GM18870 (cell line): ENCODE results near the gene GSTP1.
"Not testable (repeated sequence)": the region's sequence is repeated elsewhere in the genome, so short reads cannot be mapped to it uniquely, and the experiment has no call there.

Experiments
- ATAC-seq: cut with Tn5 transposase; IDR thresholded peaks from one replicate; pipeline ENCODE4 v1.9.1; 2021; ENCODE audit warnings: moderate library complexity; ENCODE audit not compliant: unreplicated experiment

Gene GSTP1

DNA sequence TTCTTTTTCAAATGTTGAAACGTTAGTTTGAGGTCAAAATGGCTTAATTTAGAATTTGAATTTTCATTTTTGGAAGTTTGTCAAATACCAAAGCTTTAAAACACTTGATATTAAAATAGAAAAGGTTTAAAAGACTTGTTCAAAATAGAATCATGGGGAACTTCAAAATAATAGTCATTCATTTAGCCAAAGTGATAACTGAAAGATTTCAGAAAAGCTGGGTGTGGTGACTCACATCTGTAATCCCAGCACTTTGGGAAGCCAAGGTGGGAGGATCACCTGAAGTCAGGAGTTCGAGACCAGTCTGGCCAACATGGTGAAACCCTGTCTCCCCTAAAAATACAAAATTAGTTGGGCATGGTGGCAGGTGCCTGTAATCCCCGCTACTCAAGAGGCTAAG is 10.9 kb downstream of the GSTP1 start:
- ATAC-seq, result no peak

GRCh38 chr11:67596753-67597300 is 13.2 kb downstream of the GSTP1 start:
- ATAC-seq, result no peak

DNA sequence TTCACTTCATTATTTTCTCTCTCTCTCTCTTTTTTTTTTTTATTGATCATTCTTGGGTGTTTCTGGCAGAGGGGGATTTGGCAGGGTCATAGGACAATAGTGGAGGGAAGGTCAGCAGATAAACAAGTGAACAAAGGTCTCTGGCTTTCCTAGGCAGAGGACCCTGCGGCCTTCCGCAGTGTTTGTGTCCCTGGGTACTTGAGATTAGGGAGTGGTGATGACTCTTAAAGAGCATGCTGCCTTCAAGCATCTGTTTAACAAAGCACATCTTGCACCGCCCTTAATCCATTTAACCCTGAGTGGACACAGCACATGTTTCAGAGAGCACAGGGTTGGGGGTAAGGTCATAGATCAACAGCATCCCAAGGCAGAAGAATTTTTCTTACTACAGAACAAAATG is 13.8 kb downstream of the GSTP1 start:
- ATAC-seq, result not testable (repeated sequence)

GRCh38 chr11:67597963-67598362 is 14.4 kb downstream of the GSTP1 start:
- ATAC-seq, result not testable (repeated sequence)

DNA sequence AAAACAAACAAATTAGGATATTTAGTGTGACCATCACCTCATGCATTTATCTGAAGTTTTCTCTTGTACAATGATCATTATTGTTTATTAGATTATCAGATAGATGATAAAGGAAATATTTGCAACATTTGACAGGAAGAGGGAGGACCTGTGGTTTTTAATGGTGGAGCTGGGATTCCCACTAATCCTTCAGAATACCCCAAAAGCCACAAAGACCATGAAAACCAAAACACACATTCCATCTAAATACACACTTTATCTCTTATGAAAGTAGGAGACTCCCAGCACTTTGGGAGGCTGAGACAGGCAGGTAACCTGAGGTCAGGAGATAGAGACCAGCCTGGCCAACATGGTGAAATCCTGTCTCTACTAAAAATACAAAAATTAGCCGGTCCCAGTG is 15.5 kb downstream of the GSTP1 start:
- no peak for ATAC-seq

DNA sequence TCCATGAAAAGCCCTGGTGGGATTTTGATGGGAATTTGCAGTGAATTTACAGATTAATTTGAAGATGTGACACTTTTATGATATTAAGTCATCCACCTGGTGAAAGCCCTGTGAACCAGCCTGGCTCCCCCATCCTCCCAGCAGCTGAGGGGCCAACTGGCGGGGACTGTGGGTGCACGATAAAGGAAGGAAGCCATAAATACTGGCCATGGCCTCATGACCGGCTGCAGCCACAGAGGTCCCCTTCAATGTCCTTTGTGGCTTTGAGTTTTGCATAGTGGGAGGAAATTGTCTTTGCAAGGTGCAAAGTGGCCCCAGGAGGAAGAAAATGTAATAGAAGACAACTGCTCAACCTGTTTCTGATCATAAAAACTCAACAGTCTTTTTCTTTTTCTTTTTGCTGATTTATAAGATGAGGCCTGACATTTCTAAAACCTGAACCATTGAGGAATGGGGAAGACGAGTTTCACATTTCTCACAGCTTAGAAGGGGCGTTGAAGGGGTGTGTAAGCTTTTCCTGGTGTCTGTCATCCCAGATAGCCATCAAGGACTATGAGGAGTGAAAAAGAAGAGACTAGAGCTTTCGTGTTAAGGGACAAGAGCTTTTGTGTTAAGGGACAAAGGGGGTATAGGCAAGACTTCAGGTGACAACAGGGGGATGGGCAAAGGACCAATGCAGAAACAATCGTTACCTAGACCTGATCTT is 16.9 kb downstream of the GSTP1 start:
- ATAC-seq, result no peak

GRCh38 chr11:67601098-67601497 is 17.5 kb downstream of the GSTP1 start:
- ATAC-seq, result no peak

GRCh38 chr11:67604119-67604518 is 20.5 kb downstream of the GSTP1 start:
- not testable (repeated sequence) for ATAC-seq

DNA sequence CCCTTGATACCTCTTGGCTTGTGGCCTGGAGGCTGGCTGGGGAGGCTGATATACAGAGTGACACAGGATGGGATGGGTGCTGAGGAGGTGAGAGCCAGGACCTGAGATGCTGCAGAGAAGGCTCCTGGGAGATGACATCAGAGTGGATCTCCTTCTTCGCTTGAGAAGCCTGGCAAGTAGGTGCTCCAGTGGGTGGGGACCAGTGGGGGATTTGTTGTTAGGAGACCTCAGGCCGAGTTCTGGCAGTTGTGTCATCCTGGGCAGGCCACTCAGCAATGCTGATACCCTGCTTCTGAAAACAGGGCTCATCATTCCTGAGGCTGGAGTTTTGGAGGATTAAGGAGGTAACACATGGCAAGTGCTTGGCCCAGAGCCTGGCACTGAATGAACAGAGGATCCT is 21.2 kb downstream of the GSTP1 start:
- ATAC-seq, result no peak

DNA sequence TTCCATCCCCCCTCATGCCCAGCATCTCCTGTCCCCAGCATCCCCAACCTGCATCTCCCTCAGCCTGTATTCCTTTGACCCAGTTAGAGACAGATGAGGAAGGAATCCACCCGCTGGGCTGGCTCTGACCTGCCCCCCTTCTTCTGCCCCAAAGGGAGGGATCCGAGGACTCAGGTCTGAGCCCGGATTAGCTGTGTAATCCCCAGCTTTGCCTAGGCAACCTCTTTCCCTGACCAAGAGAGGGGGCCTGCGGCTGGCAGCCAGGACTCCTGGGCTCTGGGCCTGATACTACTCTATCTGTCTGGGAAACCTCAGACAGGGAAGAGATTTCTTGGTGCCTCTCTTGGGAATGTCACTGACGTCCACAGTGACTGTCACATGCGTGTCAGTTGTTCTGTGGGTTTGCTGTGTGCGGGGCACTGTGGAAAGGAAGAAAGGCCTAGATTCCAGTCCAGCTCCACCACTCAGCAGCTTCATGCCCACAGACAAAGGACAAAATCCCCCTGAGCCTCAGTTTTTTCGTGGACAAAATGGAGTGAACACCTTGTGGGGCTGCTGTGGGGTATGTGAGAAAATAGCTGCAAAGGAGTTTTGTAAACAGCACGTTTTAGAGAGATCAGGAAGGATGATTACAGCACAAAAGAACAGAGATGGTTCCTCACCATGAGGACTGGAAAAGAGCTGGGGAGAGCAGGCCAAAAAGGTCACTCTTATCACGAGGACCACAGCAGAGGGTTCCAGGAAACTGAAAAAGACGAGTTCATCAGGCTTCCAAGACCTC is 21.8 kb downstream of the GSTP1 start:
- ATAC-seq, result no peak

- ATAC-seq, result no peak
Measured at GRCh38 chr11:67606093-67606491, 22.5 kb downstream of the GSTP1 start.

GRCh38 chr11:67606492-67607295 is 23.1 kb downstream of the GSTP1 start, which contains the start of gene NDUFV1:
Gene NDUFV1 (plus strand): TSS chr11:67606936. CDS start chr11:67607005, 69 bp downstream.
- ATAC-seq, result peak; percentile 70

DNA sequence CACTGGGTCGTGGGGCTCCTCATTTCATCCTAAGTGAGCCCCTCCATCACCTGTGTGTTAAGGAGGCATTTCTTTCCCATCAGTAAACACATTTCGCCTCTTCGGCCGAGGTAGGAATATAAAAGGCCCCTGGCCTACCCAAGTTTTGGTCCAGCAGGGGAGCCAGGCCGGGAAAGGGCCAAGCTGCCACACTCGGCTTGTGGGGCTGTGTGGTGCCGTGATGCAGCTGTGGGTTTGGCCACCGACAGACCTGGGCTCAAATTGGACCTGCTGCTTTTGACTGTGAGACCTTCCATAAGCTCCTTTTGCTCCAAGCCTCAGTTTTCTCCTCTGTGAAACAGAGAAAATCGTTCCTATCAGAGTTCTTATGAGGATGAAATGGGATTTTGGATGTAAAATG is 23.9 kb downstream of the GSTP1 start:
- no peak for ATAC-seq

GRCh38 chr11:67608486-67608885 is 24.9 kb downstream of the GSTP1 start:
- no peak for ATAC-seq

DNA sequence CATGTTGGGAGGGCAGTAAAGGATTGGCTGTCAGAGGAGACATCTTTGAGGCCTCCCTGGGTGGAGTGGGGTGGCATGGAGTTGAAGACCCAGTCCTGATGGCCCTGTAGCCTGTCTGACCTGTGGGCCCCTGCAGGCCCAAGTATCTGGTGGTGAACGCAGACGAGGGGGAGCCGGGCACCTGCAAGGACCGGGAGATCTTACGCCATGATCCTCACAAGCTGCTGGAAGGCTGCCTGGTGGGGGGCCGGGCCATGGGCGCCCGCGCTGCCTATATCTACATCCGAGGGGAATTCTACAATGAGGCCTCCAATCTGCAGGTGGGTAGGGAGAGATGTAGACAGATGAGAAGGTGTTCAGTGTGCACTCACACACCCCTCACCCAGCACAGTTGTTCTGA is 25.7 kb downstream of the GSTP1 start:
- no peak for ATAC-seq

GRCh38 chr11:67610302-67610868 is 26.8 kb downstream of the GSTP1 start:
- no peak for ATAC-seq

DNA sequence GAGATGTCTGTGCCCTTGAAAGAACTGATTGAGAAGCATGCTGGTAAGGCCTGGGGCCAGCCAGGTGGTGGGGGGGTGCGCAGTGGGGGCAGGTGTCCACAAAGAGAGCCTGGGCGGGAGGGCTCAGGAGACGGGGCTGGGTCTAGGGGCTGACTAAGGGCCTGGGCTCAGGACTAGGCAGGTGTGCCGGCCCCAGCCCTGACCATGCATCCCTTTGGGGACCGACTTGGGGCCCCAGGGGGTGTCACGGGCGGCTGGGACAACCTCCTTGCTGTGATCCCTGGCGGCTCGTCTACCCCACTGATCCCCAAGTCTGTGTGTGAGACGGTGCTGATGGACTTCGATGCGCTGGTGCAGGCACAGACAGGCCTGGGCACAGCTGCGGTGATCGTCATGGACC is 27.6 kb downstream of the GSTP1 start:
- ATAC-seq, result no peak

DNA sequence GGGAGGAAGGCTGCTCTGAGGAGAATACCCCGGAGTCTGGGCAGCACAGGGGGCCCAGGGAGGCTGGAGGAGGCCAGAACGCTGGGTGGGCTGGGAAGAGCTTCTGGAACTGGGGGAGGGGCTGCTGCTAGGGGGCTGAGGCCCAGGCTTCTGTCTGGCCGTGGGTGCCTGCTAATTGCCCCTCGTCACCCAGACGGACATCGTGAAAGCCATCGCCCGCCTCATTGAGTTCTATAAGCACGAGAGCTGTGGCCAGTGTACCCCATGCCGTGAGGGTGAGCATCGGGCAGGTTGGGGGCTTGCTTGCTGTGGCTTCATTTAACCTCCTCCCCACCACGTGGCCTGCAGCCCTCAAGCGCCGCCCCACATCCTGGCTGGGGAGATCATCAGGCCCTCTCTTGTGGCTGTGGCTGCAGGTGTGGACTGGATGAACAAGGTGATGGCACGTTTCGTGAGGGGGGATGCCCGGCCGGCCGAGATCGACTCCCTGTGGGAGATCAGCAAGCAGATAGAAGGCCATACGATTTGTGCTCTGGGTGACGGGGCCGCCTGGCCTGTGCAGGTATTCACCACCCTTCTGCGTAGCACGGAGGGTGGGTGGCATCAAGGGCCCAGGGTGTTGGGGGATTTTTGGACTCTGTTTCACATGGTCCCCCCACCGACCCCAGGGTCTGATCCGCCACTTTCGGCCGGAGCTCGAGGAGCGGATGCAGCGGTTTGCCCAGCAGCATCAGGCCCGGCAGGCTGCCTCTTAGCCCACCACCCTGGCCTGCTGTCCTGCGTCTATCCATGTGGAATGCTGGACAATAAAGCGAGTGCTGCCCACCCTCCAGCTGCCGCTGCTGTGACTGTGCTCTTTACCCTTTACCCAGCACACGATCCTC is 28.3 kb downstream of the GSTP1 start:
- no peak for ATAC-seq

GRCh38 chr11:67612751-67613150 is 29.1 kb downstream of the GSTP1 start:
- no peak for ATAC-seq
